Measurements from ENCODE around the gene TMEM19.

TMEM19 gene

GRCh38 chr12:71655907-71656306 is 30.0 kb upstream of the TMEM19 start:
- H2AFZ ChIP-seq: no peak overlapping the region
- H3K79me2 ChIP-seq: peaks cover 28% of the 10 kb centered on the region
- H3K4me1 ChIP-seq: no peaks in the 10 kb centered on the region
- no peaks in the 10 kb centered on the region for H3K9me3 ChIP-seq (ENCODE audit: control insufficient read depth, low read length)
- H3K27me3 ChIP-seq (ENCODE audit: control insufficient read depth, insufficient read depth, low read length): no peaks in the 10 kb centered on the region
- H3K4me2 ChIP-seq (ENCODE audit: low read length): no peak overlapping the region
- H3K9ac ChIP-seq: no peak overlapping the region
- no peak overlapping the region for H3K27ac ChIP-seq
- no peak overlapping the region for H3K4me3 ChIP-seq (ENCODE audit: low read depth, low read length)
- TF ChIP-seq CTCF (IDR thresholded peaks at IDR 0.05): no peak
- H3K36me3 ChIP-seq (ENCODE audit: control insufficient read depth, insufficient read depth, low read length): no peaks in the 10 kb centered on the region

- no peak overlapping the region for H3K4me3 ChIP-seq (ENCODE audit: low read depth, low read length)
- no peak for TF ChIP-seq CTCF (IDR thresholded peaks at IDR 0.05)
- H2AFZ ChIP-seq: no peak overlapping the region
- H3K9me3 ChIP-seq (ENCODE audit: control insufficient read depth, low read length): no peaks in the 10 kb centered on the region
- no peak overlapping the region for H3K4me2 ChIP-seq (ENCODE audit: low read length)
- no peaks in the 10 kb centered on the region for H3K27me3 ChIP-seq (ENCODE audit: control insufficient read depth, insufficient read depth, low read length)
- H3K27ac ChIP-seq: no peak overlapping the region
- H3K9ac ChIP-seq: no peak overlapping the region
- peaks cover 24% of the 10 kb centered on the region for H3K79me2 ChIP-seq
- no peaks in the 10 kb centered on the region for H3K36me3 ChIP-seq (ENCODE audit: control insufficient read depth, insufficient read depth, low read length)
- H3K4me1 ChIP-seq: peaks cover 2% of the 10 kb centered on the region
Measured at GRCh38 chr12:71656740-71657139, 29.1 kb upstream of the TMEM19 start.

GRCh38 chr12:71661977-71662530 is 23.8 kb upstream of the TMEM19 start:
- no peak for TF ChIP-seq CTCF (IDR thresholded peaks at IDR 0.05)
- Histone ChIP-seq H3K9me3 (ENCODE audit: control insufficient read depth, low read length) (no peaks in the 10 kb centered on the region), H3K79me2 (peaks cover 14% of the 10 kb centered on the region), H3K27me3 (ENCODE audit: control insufficient read depth, insufficient read depth, low read length) (no peaks in the 10 kb centered on the region), H2AFZ (no peak overlapping the region), H3K4me1 (peaks cover 15% of the 10 kb centered on the region), H3K27ac (no peak overlapping the region), H3K36me3 (ENCODE audit: control insufficient read depth, insufficient read depth, low read length) (no peaks in the 10 kb centered on the region), H3K9ac (no peak overlapping the region), H3K4me2 (ENCODE audit: low read length) (peak overlapping the region; percentile 78), H3K4me3 (ENCODE audit: low read depth, low read length) (peak overlapping the region; percentile 92)

DNA sequence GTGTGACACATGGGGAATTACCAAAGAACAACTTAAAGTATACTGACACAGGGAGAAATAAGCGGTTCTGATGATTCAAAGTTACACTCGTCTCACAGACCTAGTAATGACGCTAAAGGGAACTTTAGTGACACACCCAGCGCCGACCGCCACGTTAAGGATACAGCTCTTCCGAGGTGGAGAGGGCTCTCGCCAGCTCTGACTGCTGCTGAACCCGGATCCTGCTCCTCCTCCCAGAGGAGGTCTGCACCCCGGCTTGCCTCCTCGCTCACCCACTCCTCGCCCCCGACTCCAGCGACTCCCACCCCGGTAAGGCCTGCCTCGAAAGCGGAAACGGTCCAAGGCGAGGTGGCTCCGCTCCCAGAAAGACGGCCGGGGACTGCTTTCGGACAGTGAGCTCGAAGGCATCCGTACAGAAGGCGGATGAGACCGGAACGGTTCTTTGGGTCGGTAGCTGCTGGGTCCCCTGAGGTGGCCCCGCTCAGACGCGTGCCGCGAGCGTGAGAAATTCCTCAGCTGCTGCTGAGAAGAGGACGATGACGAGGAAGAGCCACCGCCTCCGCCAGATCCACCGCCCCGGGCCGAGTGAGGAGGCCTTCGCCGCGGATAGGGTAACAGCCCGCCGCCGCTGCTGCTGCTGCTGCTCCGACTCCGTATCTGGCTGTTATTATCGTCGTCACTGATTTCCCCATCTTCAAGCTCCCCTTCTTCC is 22.9 kb upstream of the TMEM19 start:
- peaks cover 15% of the 10 kb centered on the region for H3K4me1 ChIP-seq
- H3K4me3 ChIP-seq (ENCODE audit: low read depth, low read length): peak overlapping the region; percentile 92
- peak overlapping the region; percentile 87 for H3K27ac ChIP-seq
- no peak for TF ChIP-seq CTCF (IDR thresholded peaks at IDR 0.05)
- H3K9ac ChIP-seq: peak overlapping the region; percentile 75
- H3K4me2 ChIP-seq (ENCODE audit: low read length): peak overlapping the region; percentile 78
- H2AFZ ChIP-seq: peak overlapping the region; percentile 82
- no peaks in the 10 kb centered on the region for H3K9me3 ChIP-seq (ENCODE audit: control insufficient read depth, low read length)
- H3K36me3 ChIP-seq (ENCODE audit: control insufficient read depth, insufficient read depth, low read length): no peaks in the 10 kb centered on the region
- H3K79me2 ChIP-seq: peaks cover 12% of the 10 kb centered on the region
- H3K27me3 ChIP-seq (ENCODE audit: control insufficient read depth, insufficient read depth, low read length): no peaks in the 10 kb centered on the region

All from parathyroid adenoma (tissue), 2 donors.